Osteoblast (primary cell): ENCODE results near the gene TMEM185B. TPM values are rescaled to one million over a fixed set of nuclear protein-coding genes. Genes with fewer than 3 reads are reported as not detected.

ENCODE experiments used
- DNase-seq: peaks from one replicate; pipeline ENCODE4 v3.0.0; 2011; ENCODE audit warnings: low spot score, mixed read lengths; ENCODE audit not compliant: insufficient read length; ENCODE audit errors: missing footprints
- H2AFZ ChIP-seq: 2 replicates; pipeline ENCODE4 v1.6.0; 2011; ENCODE audit warnings: mild to moderate bottlenecking, low read length
- H3K27ac ChIP-seq: 2 replicates; pipeline ENCODE4 v1.5.1; 2011; ENCODE audit warnings: mild to moderate bottlenecking, low read depth, low read length, moderate library complexity
- H3K27me3 ChIP-seq: 2 replicates; pipeline ENCODE4 v1.6.0; 2012; ENCODE audit warnings: mild to moderate bottlenecking, control low read depth, inconsistent platforms, low read length, moderate library complexity; ENCODE audit not compliant: insufficient read depth
- H3K36me3 ChIP-seq: 2 replicates; pipeline ENCODE4 v1.5.1; 2011; ENCODE audit warnings: mild to moderate bottlenecking, low read length, control low read depth, moderate library complexity; ENCODE audit not compliant: insufficient read depth
- H3K4me1 ChIP-seq: 2 replicates; pipeline ENCODE4 v1.5.1; 2011; ENCODE audit warnings: mild to moderate bottlenecking, low read length, control low read depth, moderate library complexity; ENCODE audit not compliant: insufficient read depth
- H3K4me2 ChIP-seq: 2 replicates; pipeline ENCODE4 v1.6.0; 2011; ENCODE audit warnings: mild to moderate bottlenecking, low read length; ENCODE audit not compliant: insufficient read depth
- H3K4me3 ChIP-seq: fragments of 200-600 bp; sonication (generic); 3 replicates; pipeline ENCODE4 v1.5.1; 2012; ENCODE audit warnings: mild to moderate bottlenecking, low read length, inconsistent platforms; ENCODE audit not compliant: insufficient read depth
- H3K79me2 ChIP-seq: 2 replicates; pipeline ENCODE4 v1.6.0; 2012; ENCODE audit warnings: mild to moderate bottlenecking, low read length, control low read depth, inconsistent platforms; ENCODE audit not compliant: insufficient read depth
- H3K9me3 ChIP-seq: 2 replicates; pipeline ENCODE4 v1.5.1; 2011; ENCODE audit warnings: low read depth, low read length, control low read depth
- H4K20me1 ChIP-seq: 2 replicates; pipeline ENCODE4 v1.6.0; 2012; ENCODE audit warnings: mild to moderate bottlenecking, low read length, control low read depth; ENCODE audit not compliant: insufficient read depth
- CTCF ChIP-seq: IDR thresholded peaks from 2 replicates; pipeline ENCODE4 v1.5.1; 2011; ENCODE audit warnings: mild to moderate bottlenecking, low read depth, low read length, moderate library complexity; ENCODE audit errors: extremely low read depth
- total RNA-seq: library from RNA; depleted of rRNA; stranded (reverse); fragments of >200 nt; gene quantifications from 2 replicates; pipeline ENCODE4 v1.2.3, GENCODE V29; 2012

Gene TMEM185B
- total RNA-seq, 1 donor, result 46.7 TPM

- Histone ChIP-seq H3K36me3 (no peaks in the 10 kb centered on the region), H3K27me3 (no peaks in the 10 kb centered on the region), H4K20me1 (no peaks in the 10 kb centered on the region), H3K79me2 (no peaks in the 10 kb centered on the region), H3K27ac (no peak overlapping the region), H3K4me1 (no peaks in the 10 kb centered on the region), H2AFZ (no peak overlapping the region), H3K9me3 (no peaks in the 10 kb centered on the region), H3K4me2 (no peak overlapping the region), H3K4me3 (no peak overlapping the region)
- DNase-seq, result peak; percentile 73
- TF ChIP-seq CTCF, result peak; percentile 37
These were observed 17.1 kb downstream of the TMEM185B start for GRCh38 chr2:120206022-120206581.

DNA sequence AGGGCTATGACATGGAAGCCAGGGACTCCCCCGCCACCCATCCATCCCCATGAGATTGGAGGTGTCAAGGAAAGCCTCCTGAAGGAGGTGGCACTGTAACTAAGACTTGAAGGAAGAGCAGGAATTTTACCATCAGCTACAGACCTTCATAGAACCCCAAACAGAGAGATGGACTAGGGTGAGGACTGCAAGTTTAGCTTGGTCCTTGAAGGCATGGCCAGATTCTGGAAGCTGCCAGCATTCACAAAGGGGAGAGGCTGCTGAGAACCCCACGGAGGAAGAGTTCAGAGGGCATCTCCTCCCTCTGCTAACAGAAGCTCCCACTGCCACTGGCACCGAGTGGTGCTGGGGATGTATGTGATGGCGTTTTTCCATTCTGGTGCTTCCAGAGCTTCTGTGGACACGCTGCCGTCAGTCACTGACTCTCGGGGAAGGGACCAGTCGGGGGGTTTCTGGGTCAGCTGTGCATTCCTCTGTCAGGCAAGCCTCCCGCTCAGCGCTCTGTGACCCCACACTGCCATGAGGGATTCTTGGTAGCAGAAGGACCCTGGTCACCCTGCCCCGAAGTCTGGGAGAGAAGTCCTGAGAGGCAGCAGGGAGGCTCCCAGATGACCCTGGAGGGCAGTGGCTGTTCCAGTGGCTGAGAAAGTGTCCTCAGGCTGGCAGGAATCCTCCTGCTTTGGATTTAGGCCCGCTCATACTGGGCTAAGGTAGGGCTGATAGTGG, 18.1 kb downstream of the TMEM185B start:
- Histone ChIP-seq H3K4me3 (no peak overlapping the region), H3K4me2 (no peak overlapping the region), H3K79me2 (no peaks in the 10 kb centered on the region), H2AFZ (no peak overlapping the region), H3K27me3 (no peaks in the 10 kb centered on the region), H3K9me3 (no peaks in the 10 kb centered on the region), H4K20me1 (no peaks in the 10 kb centered on the region), H3K4me1 (no peaks in the 10 kb centered on the region), H3K27ac (no peak overlapping the region), H3K36me3 (no peaks in the 10 kb centered on the region)
- DNase-seq, result no peak
- no peak for TF ChIP-seq CTCF

DNA sequence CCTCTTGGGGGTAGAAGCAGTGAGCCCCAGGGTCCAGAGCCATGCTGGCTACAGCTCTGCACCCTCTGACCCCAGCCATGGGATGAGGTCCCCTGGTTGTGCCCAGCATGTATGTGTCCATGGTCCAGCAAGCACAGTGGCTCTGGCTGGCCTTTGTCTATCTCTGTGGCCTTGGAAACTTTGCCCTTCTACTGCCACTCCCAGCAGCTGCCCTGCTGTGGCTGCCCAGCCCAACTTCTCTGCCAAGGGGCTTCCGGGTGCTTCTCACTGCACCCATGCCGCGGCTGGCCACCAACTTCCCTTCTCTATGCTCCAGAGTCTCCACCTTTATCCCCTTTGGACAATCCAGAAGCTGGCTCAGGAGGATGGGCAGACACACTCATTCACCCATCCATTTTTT, 18.8 kb downstream of the TMEM185B start:
- Histone ChIP-seq H3K9me3 (no peaks in the 10 kb centered on the region), H3K4me3 (no peak overlapping the region), H3K4me1 (no peaks in the 10 kb centered on the region), H4K20me1 (no peaks in the 10 kb centered on the region), H2AFZ (no peak overlapping the region), H3K27me3 (no peaks in the 10 kb centered on the region), H3K79me2 (no peaks in the 10 kb centered on the region), H3K4me2 (no peak overlapping the region), H3K27ac (no peak overlapping the region), H3K36me3 (no peaks in the 10 kb centered on the region)
- no peak for DNase-seq
- no peak for TF ChIP-seq CTCF

- Histone ChIP-seq H3K4me1 (no peaks in the 10 kb centered on the region), H3K79me2 (no peaks in the 10 kb centered on the region), H3K27me3 (peaks cover under 1% of the 10 kb centered on the region), H4K20me1 (no peaks in the 10 kb centered on the region), H3K27ac (no peak overlapping the region), H3K36me3 (no peaks in the 10 kb centered on the region), H3K4me3 (no peak overlapping the region), H3K9me3 (no peaks in the 10 kb centered on the region), H2AFZ (no peak overlapping the region), H3K4me2 (no peak overlapping the region)
- DNase-seq, result peak; percentile 29
- TF ChIP-seq CTCF, result peak; percentile 14
These were observed 19.2 kb downstream of the TMEM185B start for GRCh38 chr2:120204022-120204405.
